Vagina (tissue), 2 donors: ENCODE results near the gene BTBD10.

Experiments used
- CTCF ChIP-seq, 3 experiments: fragments of 450-650 bp in 2 of 3; fragments of 200-600 bp in 1 of 3; sonication (generic) in 1 of 3; IDR thresholded peaks; one replicate each; pipeline ENCODE4 v1.5.1; 2017 to 2019; ENCODE audit warnings: antibody characterized with exemption in 3 of 3, mild to moderate bottlenecking in 2 of 3, moderate library complexity in 2 of 3
- POLR2A ChIP-seq, 2 donors: fragments of 450-650 bp; IDR thresholded peaks; one replicate each; pipeline ENCODE4 v1.6.1; 2017; ENCODE audit warnings: antibody characterized with exemption in 2 of 2, mild to moderate bottlenecking in 2 of 2, moderate library complexity in 2 of 2

- TF ChIP-seq CTCF (IDR thresholded peaks at IDR 0.05): no peak
- TF ChIP-seq POLR2A (IDR thresholded peaks at IDR 0.05): no peak
These were observed 24.6 kb upstream of the BTBD10 start for GRCh38 chr11:13487661-13488030.
